ENCODE results near the gene SH3TC1.

Gene SH3TC1

GRCh38 chr4:8242782-8243560 is 43.9 kb downstream of the SH3TC1 start:
- H3K79me2 ChIP-seq, result no peaks in the 10 kb centered on the region
- H3K9me3 ChIP-seq (ENCODE audit: control insufficient read depth, low read length), result no peaks in the 10 kb centered on the region
- H3K27me3 ChIP-seq (ENCODE audit: control insufficient read depth, insufficient read depth, low read length), result no peaks in the 10 kb centered on the region
- H2AFZ ChIP-seq, result no peak overlapping the region
- no peak overlapping the region for H3K27ac ChIP-seq
- H3K4me3 ChIP-seq (ENCODE audit: low read depth, low read length), result no peak overlapping the region
- H3K4me2 ChIP-seq (ENCODE audit: low read length), result no peak overlapping the region
- no peak overlapping the region for H3K9ac ChIP-seq
- H3K36me3 ChIP-seq (ENCODE audit: control insufficient read depth, insufficient read depth, low read length), result no peaks in the 10 kb centered on the region
- no peaks in the 10 kb centered on the region for H3K4me1 ChIP-seq
- no peak for TF ChIP-seq CTCF (IDR thresholded peaks at IDR 0.05)

- no peak overlapping the region for H2AFZ ChIP-seq
- no peak overlapping the region for H3K27ac ChIP-seq
- no peak overlapping the region for H3K4me3 ChIP-seq (ENCODE audit: low read depth, low read length)
- TF ChIP-seq CTCF (IDR thresholded peaks at IDR 0.05), result no peak
- no peak overlapping the region for H3K9ac ChIP-seq
- H3K9me3 ChIP-seq (ENCODE audit: control insufficient read depth, low read length), result no peaks in the 10 kb centered on the region
- H3K27me3 ChIP-seq (ENCODE audit: control insufficient read depth, insufficient read depth, low read length), result no peaks in the 10 kb centered on the region
- H3K36me3 ChIP-seq (ENCODE audit: control insufficient read depth, insufficient read depth, low read length), result no peaks in the 10 kb centered on the region
- H3K4me2 ChIP-seq (ENCODE audit: low read length), result no peak overlapping the region
- H3K79me2 ChIP-seq, result no peaks in the 10 kb centered on the region
- H3K4me1 ChIP-seq, result no peaks in the 10 kb centered on the region
These were observed 45.1 kb downstream of the SH3TC1 start for GRCh38 chr4:8244001-8244757.

GRCh38 chr4:8244931-8245460 is 45.9 kb downstream of the SH3TC1 start:
- Histone ChIP-seq H3K4me1 (no peaks in the 10 kb centered on the region), H3K9ac (no peak overlapping the region), H2AFZ (no peak overlapping the region), H3K27me3 (ENCODE audit: control insufficient read depth, insufficient read depth, low read length) (no peaks in the 10 kb centered on the region), H3K4me3 (ENCODE audit: low read depth, low read length) (no peak overlapping the region), H3K79me2 (no peaks in the 10 kb centered on the region), H3K36me3 (ENCODE audit: control insufficient read depth, insufficient read depth, low read length) (no peaks in the 10 kb centered on the region), H3K4me2 (ENCODE audit: low read length) (no peak overlapping the region), H3K9me3 (ENCODE audit: control insufficient read depth, low read length) (no peaks in the 10 kb centered on the region), H3K27ac (no peak overlapping the region)
- TF ChIP-seq CTCF (IDR thresholded peaks at IDR 0.05), result no peak

- TF ChIP-seq CTCF (IDR thresholded peaks at IDR 0.05), result no peak
- H3K4me1 ChIP-seq, result no peaks in the 10 kb centered on the region
- H2AFZ ChIP-seq, result no peak overlapping the region
- no peak overlapping the region for H3K4me2 ChIP-seq (ENCODE audit: low read length)
- no peaks in the 10 kb centered on the region for H3K36me3 ChIP-seq (ENCODE audit: control insufficient read depth, insufficient read depth, low read length)
- no peak overlapping the region for H3K9ac ChIP-seq
- no peak overlapping the region for H3K4me3 ChIP-seq (ENCODE audit: low read depth, low read length)
- no peaks in the 10 kb centered on the region for H3K79me2 ChIP-seq
- H3K27me3 ChIP-seq (ENCODE audit: control insufficient read depth, insufficient read depth, low read length), result no peaks in the 10 kb centered on the region
- no peak overlapping the region for H3K27ac ChIP-seq
- H3K9me3 ChIP-seq (ENCODE audit: control insufficient read depth, low read length), result no peaks in the 10 kb centered on the region
These were observed 47.1 kb downstream of the SH3TC1 start for GRCh38 chr4:8245884-8246833.
